NCI-H82 (cell line): ENCODE results near the gene SF3A2.
A peak's percentile ranks its signal among the peaks of the same experiment; 100 is the strongest.

Experiments used
- DNase-seq: peaks from one replicate; lab custom pipeline; 2025; lab: John Stamatoyannopoulos, UW

The SF3A2 gene

GRCh38 chr19:2240881-2241760, 4.5 kb downstream of the SF3A2 start:
- no peak for DNase-seq

- no peak for DNase-seq
These were observed 5.5 kb downstream of the SF3A2 start for GRCh38 chr19:2242092-2242537.

- no peak for DNase-seq
These were observed 6.2 kb downstream of the SF3A2 start for GRCh38 chr19:2242816-2243215.

- no peak for DNase-seq
These were observed 6.9 kb downstream of the SF3A2 start for GRCh38 chr19:2243274-2244124.

- DNase-seq = no peak
These were observed 7.4 kb downstream of the SF3A2 start for GRCh38 chr19:2244125-2244411.

- no peak for DNase-seq
These were observed 7.9 kb downstream of the SF3A2 start for GRCh38 chr19:2244486-2244885.

GRCh38 chr19:2245273-2245672, 8.6 kb downstream of the SF3A2 start:
- DNase-seq = no peak

GRCh38 chr19:2246014-2246620, 9.5 kb downstream of the SF3A2 start:
- DNase-seq = no peak

GRCh38 chr19:2246801-2247361, 10.3 kb downstream of the SF3A2 start:
- DNase-seq = no peak

- DNase-seq = no peak
These were observed 10.9 kb downstream of the SF3A2 start for GRCh38 chr19:2247433-2248101.

GRCh38 chr19:2248136-2249009, 11.7 kb downstream of the SF3A2 start:
- no peak for DNase-seq

GRCh38 chr19:2249010-2249866, 12.6 kb downstream of the SF3A2 start, which contains the start of gene AMH:
Gene AMH (plus strand): TSS chr19:2249323. CDS start chr19:2249333, 10 bp downstream.
- DNase-seq = no peak

GRCh38 chr19:2249880-2250765, 13.5 kb downstream of the SF3A2 start:
- DNase-seq = peak; percentile 36

GRCh38 chr19:2250766-2251105, 14.1 kb downstream of the SF3A2 start:
- no peak for DNase-seq

GRCh38 chr19:2251106-2252054, 14.8 kb downstream of the SF3A2 start:
- DNase-seq = no peak

- DNase-seq = no peak
These were observed 15.6 kb downstream of the SF3A2 start for GRCh38 chr19:2252055-2252796.

GRCh38 chr19:2252797-2253105, 16.1 kb downstream of the SF3A2 start:
- DNase-seq = no peak
